ENCODE measurements around the gene ARF6.
"Not testable (repeated sequence)": the region's sequence is repeated elsewhere in the genome, so short reads cannot be mapped to it uniquely, and the experiment has no call there.

The ARF6 gene

GRCh38 chr14:49907186-49907585 lies 14.3 kb downstream of the ARF6 start:
- DNase-seq (ENCODE audit: low read depth) = no peak

- DNase-seq (ENCODE audit: low read depth) = peak; percentile 41
These were observed 15.5 kb downstream of the ARF6 start for GRCh38 chr14:49908433-49908782.

GRCh38 chr14:49909016-49909415 lies 16.1 kb downstream of the ARF6 start:
- no peak for DNase-seq (ENCODE audit: low read depth)

GRCh38 chr14:49915085-49915484 lies 22.2 kb downstream of the ARF6 start:
- DNase-seq (ENCODE audit: low read depth) = no peak

- no peak for DNase-seq (ENCODE audit: low read depth)
These were observed 25.8 kb downstream of the ARF6 start for GRCh38 chr14:49918706-49919105.

GRCh38 chr14:49919825-49920659 lies 27.2 kb downstream of the ARF6 start:
- no peak for DNase-seq (ENCODE audit: low read depth)

GRCh38 chr14:49920935-49921334 lies 28.1 kb downstream of the ARF6 start:
- no peak for DNase-seq (ENCODE audit: low read depth)

- DNase-seq (ENCODE audit: low read depth) = no peak
These were observed 28.5 kb downstream of the ARF6 start for GRCh38 chr14:49921401-49921800.

- no peak for DNase-seq (ENCODE audit: low read depth)
These were observed 30.6 kb downstream of the ARF6 start for GRCh38 chr14:49923442-49923841.

GRCh38 chr14:49923881-49924280 lies 31.0 kb downstream of the ARF6 start:
- no peak for DNase-seq (ENCODE audit: low read depth)

- no peak for DNase-seq (ENCODE audit: low read depth)
These were observed 32.0 kb downstream of the ARF6 start for GRCh38 chr14:49924852-49925251.

GRCh38 chr14:49926803-49927202 lies 33.9 kb downstream of the ARF6 start:
- no peak for DNase-seq (ENCODE audit: low read depth)

- DNase-seq (ENCODE audit: low read depth) = no peak
These were observed 35.1 kb downstream of the ARF6 start for GRCh38 chr14:49928015-49928414.

GRCh38 chr14:49930720-49931119 lies 37.8 kb downstream of the ARF6 start:
- DNase-seq (ENCODE audit: low read depth) = no peak

- DNase-seq (ENCODE audit: low read depth) = no peak
These were observed 38.6 kb downstream of the ARF6 start for GRCh38 chr14:49931523-49931922.

- no peak for DNase-seq (ENCODE audit: low read depth)
These were observed 40.2 kb downstream of the ARF6 start for GRCh38 chr14:49933128-49933527.

- no peak for DNase-seq (ENCODE audit: low read depth)
These were observed 40.8 kb downstream of the ARF6 start for GRCh38 chr14:49933704-49934103.

GRCh38 chr14:49934646-49935045 lies 41.8 kb downstream of the ARF6 start:
- DNase-seq (ENCODE audit: low read depth) = no peak

- no peak for DNase-seq (ENCODE audit: low read depth)
These were observed 42.6 kb downstream of the ARF6 start for GRCh38 chr14:49935526-49935925.

GRCh38 chr14:49936246-49936645 lies 43.4 kb downstream of the ARF6 start:
- not testable (repeated sequence) for DNase-seq (ENCODE audit: low read depth)

- DNase-seq (ENCODE audit: low read depth) = not testable (repeated sequence)
These were observed 44.0 kb downstream of the ARF6 start for GRCh38 chr14:49936882-49937281.

- DNase-seq (ENCODE audit: low read depth) = not testable (repeated sequence)
These were observed 46.3 kb downstream of the ARF6 start for GRCh38 chr14:49939215-49939614.

- DNase-seq (ENCODE audit: low read depth) = no peak
These were observed 47.1 kb downstream of the ARF6 start for GRCh38 chr14:49939884-49940510.
